ENCODE results near the gene NFXL1.
A peak's percentile ranks its signal among the peaks of the same experiment; 100 is the strongest.

DNA sequence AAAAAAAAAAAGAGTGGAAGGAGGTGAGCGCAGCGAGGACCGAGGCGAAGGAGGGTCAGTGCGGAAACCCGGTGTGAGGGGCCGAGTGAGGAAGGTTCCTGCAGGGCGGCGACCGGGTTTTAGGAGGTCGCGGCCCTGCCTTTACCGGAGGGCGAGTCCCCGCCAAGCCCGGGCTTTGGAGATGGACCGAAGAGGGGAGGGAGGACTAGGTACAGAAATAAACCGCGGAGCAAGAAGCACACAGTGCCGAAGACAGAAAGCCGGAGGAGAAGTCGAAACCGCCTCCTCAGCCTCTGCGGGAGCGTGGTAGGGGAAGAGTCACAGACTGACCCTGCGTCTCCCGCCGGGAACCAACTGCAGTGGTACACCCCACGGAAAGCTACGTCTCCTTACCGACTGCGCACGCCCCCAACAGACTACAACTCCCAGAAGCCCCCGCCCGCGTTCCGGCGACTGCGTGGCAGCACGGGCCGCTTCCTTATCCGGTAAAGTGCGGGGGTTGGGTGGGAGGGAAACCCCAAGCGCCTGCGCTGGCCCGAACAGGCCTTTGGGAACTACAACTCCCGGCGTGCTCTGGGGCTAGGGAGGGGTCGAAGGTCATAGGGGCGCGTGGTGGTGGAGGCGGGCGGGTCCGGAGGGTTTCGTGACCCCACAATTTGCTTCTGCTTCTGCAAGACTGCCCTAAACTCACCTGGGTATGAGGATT, at the start of gene NFXL1:
- TF ChIP-seq, protein P1, sequence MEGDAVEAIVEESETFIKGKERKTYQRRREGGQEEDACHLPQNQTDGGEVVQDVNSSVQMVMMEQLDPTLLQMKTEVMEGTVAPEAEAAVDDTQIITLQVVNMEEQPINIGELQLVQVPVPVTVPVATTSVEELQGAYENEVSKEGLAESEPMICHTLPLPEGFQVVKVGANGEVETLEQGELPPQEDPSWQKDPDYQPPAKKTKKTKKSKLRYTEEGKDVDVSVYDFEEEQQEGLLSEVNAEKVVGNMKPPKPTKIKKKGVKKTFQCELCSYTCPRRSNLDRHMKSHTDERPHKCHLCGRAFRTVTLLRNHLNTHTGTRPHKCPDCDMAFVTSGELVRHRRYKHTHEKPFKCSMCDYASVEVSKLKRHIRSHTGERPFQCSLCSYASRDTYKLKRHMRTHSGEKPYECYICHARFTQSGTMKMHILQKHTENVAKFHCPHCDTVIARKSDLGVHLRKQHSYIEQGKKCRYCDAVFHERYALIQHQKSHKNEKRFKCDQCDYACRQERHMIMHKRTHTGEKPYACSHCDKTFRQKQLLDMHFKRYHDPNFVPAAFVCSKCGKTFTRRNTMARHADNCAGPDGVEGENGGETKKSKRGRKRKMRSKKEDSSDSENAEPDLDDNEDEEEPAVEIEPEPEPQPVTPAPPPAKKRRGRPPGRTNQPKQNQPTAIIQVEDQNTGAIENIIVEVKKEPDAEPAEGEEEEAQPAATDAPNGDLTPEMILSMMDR (IDR thresholded peaks at IDR 0.05) = no peak
- peak; percentile 27 for TF ChIP-seq POLR2A (IDR thresholded peaks at IDR 0.05; ENCODE audit: low read depth)
